Activated CD4-positive, alpha-beta T cell treated with anti-CD3 and anti-CD28 coated beads, Interleukin-2, Interleukin-4, amounts not matched to agents 100 ng/mL and 50 ng/mL, durations not matched to agents 16 hours and 8 hours (primary cell): ENCODE data around the gene SLC40A1.

Source experiments
- DNase-seq: peaks from one replicate; pipeline ENCODE4 v3.0.0-alpha.2; 2020; ENCODE audit warnings: low spot score

SLC40A1 gene

DNA sequence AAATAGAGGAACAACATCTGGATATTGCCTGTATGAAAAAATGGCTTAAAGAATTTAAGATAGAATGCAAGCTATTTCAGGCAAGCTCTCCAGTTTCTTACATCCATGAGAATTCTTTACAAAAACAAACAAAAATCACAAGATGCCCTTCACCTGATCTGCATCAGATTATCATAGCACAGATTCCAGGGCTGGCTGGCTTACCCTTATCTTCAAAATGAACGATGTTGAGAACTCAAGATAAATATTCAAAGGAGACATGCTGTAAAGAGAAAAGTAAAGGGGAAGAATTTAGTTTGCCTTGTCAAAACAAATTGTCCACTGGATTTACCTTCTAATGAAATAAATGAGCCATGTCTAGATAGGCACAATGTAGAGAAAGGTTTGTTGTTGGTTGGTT is 18.7 kb upstream of the SLC40A1 start:
- DNase-seq = no peak

DNA sequence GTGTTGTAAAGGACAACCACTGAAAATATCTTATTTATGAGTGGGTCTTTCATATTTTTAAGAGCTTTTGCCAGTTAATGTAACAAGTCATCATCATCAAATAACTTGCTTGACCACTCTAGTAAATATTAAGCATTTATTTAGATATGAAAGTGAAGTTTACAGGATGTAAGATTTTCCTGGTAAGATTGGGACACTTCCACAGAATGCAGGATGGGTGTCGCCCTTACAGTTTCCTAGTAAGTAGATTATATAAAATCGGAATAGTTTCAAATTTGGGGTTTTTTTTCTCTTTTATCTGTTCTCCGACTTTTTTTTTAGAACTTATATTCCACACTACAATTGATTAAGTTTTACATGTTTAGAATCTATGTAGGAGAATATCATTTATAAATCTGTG is 14.8 kb upstream of the SLC40A1 start:
- DNase-seq = no peak

DNA sequence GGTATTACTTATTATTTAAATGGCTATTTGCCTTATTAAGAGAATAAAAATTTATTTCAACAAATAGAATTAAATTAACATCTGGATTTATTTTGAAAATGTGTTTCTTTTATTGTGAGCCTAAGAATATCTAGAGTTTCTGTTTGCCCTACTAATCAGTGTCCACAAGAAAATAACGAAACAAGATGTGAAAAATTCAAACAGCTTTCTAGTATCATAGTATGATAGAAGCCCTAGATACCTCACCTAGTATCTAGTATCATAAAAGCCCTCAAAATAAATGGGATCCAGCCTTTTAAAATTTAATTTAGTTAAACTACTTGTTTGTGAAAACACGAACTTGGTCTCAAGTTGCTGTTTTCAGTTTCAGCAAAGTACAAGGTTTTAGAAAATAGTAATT is 13.7 kb upstream of the SLC40A1 start:
- DNase-seq = no peak

DNA sequence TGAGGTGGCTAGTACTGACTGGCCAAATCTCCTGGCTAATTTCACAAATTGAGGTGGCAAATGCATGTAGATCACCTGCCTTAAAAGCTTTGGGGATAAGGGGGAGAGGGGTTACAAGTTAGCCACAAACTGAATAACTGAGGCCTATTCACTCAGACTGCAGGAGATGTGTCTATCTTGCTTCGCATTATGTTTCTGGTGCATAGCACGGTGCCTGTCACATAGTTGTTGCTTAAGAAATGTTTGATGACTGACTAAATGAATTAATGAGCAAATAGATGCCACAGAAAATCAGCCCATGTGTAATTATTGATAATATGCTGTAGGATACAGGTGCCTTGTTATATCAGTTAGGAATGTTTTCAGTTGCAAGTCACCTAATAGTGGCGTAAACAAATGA is 12.5 kb upstream of the SLC40A1 start:
- DNase-seq = no peak

DNA sequence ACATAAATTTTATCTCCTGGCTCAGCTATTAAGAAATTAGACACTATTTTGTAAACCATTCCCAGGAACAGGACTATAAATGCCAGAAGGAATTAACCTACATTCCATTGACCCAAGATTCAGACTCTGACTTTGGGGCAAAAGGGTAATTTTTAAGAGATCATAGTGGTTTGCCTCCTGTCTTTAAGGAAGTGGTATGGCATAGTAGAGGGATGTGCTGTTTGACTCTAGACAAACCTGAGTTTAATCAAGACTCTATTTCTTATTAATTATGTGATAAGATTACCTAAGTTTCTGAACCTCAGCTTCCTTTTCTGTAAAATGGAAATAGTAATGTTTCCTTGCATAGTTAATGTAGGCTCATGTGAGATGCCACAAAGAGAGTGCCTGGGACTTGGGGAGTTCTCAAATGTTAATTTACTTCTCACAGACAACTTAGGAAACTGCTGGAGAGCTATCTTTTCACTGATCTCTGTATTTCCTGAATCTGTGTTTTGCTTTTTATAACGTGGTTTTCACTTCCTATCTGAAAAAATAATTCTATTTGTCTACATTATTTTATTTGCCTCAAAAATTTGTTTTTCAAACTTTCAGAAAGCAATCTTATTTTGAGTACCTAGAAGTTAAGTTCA is 11.9 kb upstream of the SLC40A1 start:
- no peak for DNase-seq

DNA sequence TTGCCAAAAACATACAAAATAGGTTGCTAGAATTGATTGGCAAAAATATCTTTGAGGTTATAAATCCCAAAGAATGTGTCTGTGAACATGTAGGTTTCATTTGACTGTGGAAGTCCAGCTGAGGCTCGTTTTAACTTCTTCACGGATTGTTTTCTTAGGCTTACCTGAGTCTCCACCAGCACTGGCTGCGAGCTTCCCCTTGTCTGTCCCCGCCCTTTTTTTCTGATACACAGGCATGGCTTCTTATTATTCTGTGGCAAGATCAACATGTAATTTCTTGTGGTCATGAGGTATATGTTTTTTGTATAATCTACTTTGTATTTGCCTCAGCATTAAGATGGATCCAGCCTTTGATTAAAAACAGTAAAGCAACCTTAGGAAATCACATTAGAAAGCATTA is 7.2 kb upstream of the SLC40A1 start:
- no peak for DNase-seq

DNA sequence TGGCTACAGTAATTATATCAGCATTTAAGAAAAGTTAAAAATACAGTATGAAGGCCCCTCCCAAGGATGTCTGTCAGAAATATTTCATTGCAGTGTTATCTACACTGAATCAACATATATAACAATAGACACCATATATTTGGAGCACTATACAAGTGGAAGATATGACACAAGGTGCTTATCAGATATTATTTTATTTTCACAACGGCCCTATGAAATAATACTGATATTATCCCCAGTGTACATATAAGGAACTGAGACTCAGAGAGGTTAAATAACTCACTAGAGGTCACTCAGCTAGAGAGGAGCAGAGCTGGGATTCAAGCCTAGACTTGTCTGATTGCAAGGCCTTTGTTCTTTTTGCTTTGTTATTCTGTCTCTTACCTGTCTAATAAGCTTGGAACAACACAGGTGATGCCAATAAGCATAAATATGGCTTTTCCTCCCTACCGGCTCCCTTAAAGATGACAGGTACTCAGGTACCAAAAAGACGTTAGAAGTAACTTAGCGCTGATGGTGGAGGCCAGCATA is 4.7 kb upstream of the SLC40A1 start:
- DNase-seq = no peak

DNA sequence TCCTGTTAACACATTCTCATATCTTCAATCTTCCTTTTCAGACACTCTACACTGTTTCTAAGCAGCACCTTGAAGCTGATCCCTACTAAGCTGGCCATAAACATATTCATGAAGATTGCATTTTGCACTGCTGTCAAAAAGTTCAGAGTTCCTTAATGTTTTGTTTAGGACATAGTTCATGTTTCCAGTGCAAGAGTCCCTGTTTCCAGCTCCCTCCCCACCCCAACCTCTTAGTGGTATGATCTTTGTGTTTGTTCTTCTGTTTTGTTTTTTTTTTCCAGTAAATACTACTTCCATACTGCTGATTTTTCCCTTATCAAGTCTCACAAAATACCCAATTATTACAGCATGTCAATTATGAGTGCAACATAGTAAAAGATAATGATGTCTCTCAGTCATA is 4.1 kb upstream of the SLC40A1 start:
- no peak for DNase-seq

DNA sequence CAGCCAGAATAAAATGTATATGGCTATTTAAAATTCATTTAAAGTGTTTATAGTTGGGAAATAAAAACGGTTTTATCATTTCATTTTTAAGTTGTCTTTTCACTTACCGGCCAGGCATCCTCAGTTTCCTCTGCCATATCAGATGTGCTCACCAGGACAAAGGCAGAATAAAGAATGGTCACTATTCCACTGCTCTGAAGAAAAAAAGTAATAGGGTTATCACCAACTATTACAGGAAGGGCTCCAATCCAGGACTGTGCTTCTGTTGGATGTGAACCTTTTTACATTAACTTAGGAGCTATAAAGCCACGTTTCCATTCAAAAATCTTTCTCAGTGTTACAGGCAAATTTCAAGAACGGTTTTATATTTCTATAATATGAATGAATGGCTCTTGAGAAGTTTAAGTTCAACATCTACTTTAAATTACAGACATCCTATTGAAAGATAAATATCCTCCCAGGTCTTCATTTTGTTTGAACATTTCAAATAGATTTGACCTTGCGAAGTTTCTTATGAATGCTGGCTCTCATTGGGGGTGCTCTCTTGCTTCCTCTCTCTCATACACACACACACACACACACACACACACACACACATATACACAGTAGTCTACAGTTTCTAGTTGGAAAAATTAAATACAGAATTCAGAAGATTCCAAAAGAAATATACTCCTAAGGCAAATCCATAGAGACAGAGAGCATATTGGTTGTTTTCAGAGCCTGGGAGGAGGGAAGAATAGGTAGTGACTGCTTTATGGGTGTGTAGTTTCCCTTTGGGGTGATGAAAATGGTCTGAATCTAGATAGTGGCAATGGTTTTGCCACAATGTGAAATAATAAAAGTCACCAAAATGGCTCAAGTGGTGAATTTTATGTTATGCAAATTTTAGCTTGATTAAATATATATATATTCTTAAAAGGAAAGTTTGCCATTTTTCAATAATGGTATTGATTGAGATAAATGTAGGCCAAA is 2.9 kb upstream of the SLC40A1 start:
- DNase-seq = no peak

DNA sequence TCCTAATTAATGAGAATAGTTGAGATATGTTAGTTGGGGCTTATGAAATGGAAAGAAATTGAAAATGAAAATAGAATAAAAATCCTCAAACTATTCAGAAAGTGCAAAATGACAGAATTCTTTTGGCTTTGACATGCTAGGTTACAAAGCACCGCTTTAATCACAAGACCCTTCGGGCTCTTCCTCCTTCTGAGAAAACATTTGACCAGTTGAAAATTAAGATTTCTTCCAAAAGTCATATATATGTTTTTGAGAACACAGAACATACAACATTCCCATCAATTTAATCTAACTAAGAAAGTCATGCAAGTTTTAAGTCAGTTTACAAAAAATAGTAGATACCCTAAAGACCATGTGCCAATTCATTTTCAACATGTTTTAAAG is 2.2 kb upstream of the SLC40A1 start:
- no peak for DNase-seq

DNA sequence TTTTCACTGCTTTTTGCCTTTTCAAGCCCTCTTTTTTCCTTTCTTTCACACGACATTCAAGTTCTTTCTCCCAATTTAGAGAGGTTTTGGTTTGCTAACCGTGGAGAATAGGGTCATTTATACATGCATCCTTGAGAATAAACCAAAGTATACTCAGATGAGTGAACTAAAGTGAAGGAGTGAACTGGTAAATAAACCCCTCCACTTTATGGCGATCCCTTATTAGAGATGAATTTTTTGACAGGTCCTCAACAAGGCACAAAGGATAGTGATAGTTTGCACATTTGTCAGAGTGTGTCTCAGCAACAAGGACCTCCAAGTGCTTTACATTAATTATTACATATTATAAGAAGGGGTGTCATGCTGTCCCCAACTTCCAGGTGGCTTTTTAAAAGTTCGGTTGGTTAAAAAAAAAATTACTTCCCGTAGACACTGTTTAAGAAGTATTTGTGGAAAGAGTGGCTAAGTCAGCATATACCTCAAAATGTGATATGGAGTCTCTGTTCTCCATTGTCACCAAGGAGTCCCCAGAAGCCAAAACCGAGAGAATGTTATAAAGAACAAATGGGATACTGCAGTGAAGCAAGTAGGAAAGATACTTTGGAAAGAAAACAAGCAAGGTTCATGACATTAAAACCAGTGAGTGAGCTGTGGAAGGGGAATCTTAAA is 1.7 kb upstream of the SLC40A1 start:
- DNase-seq = no peak

DNA sequence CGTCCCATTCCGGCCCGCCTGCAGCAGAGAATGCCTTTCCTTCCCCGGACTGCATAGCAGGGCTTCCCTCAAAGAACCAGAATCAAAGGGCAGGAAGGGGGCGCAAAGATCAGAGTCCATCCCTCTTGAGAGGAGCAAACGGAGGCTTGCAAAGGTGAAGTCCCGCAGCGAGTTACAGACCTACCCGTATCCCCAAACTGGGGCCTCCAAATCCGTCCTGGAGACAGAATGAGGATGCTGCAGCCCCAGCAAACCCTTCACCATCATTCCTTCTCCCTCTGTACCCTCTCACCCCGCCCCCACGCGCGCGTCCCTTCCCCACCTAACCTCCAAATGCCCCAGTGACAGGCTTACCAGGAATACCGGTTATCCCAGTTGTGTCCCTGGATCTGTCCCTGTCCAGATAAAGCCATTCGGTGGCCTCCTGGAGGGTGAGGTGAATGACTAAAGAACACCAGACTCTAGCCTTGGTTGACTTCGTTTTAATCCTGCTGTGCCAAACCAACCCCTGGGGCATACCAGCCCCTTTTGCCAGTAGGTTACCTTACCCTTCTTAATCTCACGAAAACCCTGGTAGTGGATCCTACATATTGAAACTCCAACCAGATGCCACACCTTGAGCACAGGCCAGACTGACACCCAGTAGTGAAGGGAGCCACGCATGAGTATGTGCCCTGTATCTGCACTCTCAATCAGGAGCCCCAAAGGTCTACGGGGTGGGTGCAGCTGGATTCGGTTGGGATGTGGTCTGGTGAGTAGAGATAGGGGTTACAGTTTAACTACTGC is 961 bp upstream of the SLC40A1 start:
- DNase-seq = no peak

DNA sequence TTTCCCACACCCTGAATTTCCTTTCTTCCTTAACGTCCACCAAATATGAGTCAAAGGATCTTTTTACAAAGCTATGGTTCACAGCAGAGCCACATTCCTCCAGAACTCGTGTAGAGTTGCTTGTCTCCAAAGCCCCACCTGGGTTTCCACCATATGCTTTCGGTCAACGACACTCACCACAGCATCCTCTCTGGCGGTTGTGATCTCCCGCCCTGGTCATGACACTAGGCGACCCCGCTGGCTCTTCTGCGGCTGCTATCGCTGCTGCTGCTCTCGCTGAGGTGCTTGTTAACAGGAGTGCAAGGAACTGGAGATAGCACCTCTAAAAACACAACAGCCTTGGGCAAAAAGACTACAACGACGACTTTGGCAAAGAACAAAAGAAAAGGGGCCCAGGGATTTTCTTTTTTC is 340 bp downstream of the SLC40A1 start:
- DNase-seq = peak; percentile 24

DNA sequence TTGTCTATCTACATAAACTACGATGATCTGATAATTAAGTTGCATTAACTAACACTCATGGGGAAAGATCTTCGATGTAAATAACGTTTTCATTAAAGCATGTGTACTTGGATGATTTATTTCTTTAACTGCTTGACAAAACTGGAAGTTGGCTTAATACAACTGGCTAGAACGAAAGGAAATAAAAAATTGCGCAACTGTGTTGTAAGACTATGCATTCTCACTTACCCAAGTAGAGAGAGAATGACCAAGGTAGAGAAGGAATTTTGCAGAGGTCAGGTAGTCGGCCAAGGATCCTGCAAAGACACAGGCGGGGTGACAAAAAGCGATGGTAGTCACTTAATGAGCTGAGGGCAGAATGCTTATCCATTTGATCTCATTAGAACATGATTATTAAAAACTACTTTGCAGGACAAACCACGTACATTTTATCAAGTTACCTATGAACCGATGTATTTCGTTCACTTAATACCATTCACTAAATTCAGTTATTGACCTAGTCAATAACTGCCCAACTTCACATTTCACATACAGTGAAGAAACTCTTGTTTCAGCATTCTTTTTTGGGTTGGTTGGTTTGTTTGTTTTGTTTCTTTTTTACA is 900 bp downstream of the SLC40A1 start:
- no peak for DNase-seq

DNA sequence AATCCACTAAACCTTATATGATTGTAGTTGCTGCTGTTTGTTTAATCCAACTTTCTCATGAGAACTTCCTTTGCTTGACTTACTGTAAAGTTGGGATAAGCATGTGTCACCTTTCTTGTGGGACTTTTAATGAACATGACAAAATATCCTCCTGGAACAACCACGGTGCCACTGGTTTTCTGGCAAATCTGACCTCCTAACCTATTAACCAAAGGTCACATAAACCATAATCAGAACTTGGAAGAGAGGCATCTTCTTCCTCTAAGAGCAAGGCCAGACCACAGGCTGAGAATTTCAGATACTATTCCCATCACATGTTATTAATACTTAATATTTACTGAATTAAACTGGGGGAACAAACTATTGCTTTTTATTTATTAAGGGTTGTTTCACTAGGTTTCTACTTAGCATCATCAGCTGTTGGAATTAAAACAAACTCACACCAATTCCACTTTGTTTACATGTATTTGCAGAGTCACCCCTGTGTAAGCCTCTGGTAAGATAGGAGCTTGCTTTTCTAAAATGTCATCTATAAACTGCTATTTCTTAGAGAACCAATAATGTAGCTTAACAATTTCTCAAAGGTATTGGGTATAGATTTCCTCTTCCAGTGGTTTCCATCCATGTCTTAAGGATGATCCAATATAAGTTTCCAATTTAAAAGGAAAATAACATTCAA is 2.2 kb downstream of the SLC40A1 start:
- DNase-seq = no peak

DNA sequence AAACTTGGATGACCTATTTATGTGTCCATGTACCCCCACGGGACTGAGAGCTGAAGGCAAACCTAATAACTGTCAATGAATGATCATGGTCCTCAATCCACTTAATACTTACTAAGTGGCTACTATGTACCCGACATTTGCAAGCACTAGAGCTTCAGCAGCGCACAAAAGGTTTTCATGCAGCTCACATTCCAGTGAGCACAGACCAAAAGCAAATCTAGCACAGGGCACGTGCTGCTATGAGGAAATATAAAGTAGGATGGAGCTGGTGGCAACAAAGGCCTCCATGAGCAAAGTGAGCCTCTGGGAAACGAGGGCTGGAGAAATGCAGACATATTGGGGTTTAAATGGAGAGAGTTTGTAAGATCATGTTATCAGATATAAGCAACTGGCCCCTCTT is 3.5 kb downstream of the SLC40A1 start:
- no peak for DNase-seq

DNA sequence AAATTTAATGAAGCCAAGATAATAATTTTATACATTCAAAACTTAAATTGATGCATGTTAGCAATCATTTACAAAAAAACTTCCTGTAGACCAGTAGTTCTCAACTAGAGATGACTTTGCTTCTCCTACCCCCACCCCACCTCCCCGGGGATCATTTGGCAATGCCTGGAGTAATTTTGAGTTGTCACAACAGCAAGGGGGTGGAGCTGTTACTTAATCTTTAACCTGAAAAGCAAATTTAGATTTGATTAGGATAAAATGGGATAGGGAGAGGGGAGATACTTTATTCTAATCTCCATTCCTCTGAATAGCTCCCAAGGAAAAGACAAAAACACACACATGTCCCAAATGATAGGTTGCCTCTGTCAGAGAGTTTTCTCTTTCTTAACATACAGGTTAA is 4.2 kb downstream of the SLC40A1 start:
- DNase-seq = no peak

DNA sequence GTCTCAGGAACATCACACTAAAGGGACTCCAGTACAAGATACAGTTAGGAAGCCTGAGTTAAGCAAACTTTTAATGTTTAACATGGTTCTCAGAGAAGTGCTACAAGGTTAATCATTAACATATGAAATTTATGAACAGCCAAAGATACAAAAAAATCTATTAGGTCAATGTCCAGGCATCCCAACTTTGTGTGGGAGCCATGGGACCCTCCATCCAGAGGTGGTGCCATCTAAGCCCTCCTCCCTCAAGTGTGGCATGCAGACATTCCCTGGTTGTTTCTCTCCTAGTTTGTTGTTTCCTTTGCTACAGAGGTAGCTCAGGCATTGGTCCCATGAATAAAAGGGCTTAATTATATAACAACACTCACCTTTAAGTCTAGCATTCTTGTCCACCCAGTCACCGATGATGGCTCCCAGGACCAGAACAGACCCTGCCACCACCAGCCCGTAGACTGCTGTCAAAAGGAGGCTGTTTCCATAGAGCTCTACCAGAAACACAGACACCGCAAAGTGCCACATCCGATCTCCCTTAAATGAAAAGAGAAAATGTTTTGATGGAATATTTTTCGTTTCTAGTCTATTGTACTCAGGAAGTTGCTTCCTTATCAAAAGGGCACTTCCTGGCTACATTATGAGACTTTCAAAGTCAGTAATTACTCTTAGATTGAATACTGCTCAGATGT is 5.7 kb downstream of the SLC40A1 start:
- DNase-seq = no peak

DNA sequence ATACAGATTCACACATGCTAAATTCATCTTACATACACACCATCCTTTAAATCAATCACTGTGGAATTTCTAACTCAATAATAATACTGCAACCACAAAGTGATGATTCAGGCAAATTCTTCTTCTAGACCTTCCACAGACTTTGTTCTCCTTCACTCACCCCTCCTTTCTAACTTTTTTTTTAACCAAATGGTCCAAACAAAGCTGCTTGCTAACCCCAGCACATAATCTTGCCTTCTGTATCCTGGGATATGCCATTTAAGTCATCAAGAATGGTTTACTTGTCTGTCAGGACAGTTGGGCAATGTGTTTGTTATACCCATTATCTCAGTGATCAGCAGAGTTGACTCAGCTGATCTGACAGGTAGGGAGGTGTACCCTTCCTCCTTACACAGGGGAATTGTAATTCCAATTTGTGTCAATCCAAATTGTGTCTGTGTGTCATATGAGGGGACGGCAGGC is 10.0 kb downstream of the SLC40A1 start:
- DNase-seq = no peak

DNA sequence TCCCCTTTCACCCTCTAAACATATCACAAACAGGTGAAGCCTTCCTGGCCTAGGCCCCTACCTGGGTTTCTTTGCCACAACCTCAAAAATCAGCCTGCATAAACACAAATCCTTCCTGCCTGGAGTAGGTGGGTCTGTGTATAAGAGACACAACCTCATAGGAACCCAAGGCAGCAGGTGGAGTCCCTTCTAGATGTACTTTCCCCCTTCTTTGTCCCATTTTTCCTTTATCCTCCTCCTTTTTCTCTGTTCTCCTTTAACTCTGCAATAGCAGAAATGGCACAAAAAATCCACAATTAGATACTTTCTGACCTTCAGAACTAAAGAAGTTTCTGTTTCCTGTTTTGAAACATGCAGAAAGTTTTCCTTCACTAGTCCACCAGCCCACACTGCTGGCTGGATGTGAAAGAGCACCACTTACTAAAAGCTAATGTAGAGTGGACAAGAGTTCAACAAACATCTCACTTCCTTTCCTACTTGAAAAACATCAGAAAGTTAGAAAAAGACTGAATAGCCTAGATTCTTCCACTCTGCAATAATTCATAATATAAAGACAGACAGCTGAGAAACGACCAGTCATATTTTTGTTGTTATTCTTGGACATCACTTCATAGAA is 11.2 kb downstream of the SLC40A1 start:
- no peak for DNase-seq
